Stimulated activated CD4-positive, alpha-beta T cell treated with anti-CD3 and anti-CD28 coated beads, Interleukin-15, amount 100 ng/mL, for 1 hour (primary cell): ENCODE data around the gene BCL2.

Experiments used
- DNase-seq, 2 donors: peaks; one replicate each; pipeline ENCODE4 v3.0.0-alpha.2; 2020; ENCODE audit warnings: low read depth in 1 of 2, low spot score in 1 of 2

The BCL2 gene

DNA sequence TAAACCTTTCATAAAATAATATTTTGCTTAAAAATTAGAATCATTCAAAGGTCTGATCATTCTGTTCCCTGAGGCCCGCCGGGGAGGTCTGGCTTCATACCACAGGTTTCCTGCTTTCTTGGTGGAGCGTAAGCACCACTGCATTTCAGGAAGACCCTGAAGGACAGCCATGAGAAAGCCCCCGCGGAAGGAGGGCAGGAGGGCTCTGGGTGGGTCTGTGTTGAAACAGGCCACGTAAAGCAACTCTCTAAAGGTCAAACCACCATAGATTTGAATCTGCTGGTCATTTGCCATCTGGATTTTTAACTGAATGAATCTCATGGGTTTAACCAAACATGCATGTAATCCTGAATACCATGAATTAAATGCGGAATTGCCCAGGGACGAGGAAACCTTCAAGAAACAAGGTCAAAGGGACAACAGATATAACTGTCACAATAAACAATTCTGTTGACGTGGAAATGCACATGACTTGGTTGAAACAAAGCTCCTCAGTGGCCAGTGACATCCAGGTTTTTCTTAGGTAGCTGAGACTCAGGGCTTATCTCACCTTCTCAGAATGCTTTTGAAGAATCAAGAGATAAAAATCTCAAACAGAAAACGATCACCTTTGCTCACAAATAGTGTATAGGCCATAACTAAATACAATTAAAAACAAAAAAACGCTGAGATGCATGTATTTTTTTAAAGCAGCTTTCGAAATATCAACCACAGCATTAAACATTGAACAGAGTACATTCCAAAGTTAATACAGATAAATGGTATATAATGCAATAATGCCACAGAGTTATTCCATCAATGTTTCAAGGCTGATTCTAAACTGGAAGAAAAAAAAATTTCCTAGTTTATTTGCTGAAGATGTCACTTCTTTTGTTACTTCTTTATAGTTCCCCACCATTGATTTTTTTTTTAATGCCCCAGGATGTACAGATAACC, 193.2 kb downstream of the BCL2 start:
- DNase-seq = no peak

DNA sequence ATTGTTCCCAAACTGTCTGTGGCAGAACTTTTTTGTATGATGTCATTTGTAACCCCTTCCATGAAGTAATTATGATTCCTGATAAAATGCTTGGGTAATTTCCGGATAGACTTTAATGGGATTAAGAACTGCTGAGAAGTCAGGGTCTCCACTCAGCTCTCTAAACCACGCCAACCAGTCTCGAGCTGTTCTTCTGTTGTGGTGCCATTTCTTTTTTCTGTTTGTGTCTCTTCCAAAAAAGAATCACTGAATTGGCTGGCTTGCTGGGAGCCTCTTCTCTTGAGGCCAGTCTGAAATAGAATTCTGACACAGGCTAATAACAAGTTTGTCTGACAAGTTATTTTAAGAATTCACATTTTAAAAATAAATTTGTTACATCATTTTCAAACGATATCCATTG, 198.9 kb downstream of the BCL2 start:
- no peak for DNase-seq

- no peak for DNase-seq
Observed at GRCh38 chr18:63119647-63120046, 199.9 kb downstream of the BCL2 start.

- DNase-seq = no peak
Observed at GRCh38 chr18:63113899-63114565, 205.5 kb downstream of the BCL2 start.

GRCh38 chr18:63112706-63113105, 206.9 kb downstream of the BCL2 start:
- no peak for DNase-seq

- no peak for DNase-seq
Observed at GRCh38 chr18:63111671-63112402, 207.7 kb downstream of the BCL2 start.

- DNase-seq = no peak
Observed at GRCh38 chr18:63109802-63110201, 209.8 kb downstream of the BCL2 start.

GRCh38 chr18:63109022-63109421, 210.5 kb downstream of the BCL2 start:
- DNase-seq = no peak

DNA sequence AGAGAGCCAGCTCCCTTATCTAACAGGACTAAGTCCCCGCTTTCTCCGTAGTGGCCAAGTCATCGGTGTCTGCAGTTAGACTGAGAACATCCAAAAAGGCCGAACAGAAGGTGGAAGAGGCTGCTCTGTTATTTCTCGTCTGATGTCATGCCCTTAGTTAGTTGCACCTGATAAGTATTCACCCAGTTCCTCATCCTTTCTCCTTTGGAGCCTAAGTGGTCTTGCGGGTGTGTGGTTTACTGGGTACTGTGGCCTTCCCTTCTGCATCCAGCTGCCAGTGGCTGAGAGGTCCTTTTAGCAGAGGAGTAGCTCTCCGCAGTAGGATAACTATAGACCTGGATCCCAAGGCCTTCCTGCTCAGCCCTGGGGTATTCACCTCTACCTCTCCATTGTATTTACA, 211.6 kb downstream of the BCL2 start:
- DNase-seq = no peak

DNA sequence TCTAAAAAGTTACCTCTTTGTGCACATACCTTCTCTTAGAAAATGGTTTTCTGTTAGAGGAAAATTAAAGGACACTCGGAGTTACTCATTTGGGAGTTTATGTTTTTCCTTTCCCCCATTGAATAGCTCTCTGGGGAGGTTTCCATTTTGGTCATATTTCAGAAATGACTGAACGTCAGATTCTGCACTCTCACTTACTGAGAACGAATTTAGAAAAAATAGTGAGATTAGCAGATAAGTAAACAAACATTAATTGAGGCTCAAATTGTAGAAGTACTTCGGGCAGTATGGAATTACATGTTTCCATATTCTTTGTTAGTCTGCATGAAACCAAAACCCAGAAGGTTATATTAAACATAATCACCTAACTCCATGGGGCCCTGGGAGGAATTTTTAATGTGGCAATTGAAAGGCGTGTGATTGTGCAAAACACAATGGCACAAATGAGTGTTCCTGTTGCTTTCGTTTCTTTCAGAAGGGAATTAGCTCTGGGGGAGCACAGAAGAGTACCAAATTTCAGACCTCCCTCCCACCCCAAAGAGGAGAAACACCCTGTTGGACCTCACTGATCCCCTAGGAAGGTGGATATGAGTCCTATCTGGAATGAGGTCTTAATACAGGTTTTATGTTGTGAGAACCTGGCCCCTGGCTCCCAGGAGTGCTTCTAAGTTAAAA, 212.3 kb downstream of the BCL2 start:
- DNase-seq = no peak

GRCh38 chr18:63106727-63107126, 212.8 kb downstream of the BCL2 start:
- DNase-seq = no peak

- no peak for DNase-seq
Observed at GRCh38 chr18:63105636-63106316, 213.8 kb downstream of the BCL2 start.

DNA sequence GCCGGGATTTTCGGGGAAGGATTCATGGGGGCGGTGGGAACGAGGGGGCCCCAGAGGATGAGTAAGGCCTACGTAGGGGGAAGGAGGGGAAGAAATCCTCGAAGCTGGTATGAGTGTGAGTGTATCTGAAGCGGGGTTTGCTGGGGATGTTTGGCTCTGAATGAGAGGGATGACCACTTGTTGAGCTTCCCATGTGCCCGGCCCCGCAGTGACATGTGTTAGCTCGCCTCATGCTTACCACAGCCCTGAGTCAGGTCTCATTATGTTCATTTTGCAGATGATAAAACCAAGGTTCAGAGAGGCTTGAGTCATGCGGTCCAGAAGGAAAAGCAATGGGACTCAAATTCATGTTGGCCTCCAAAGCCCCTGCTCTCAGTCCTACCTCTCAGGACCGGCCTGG, 214.7 kb downstream of the BCL2 start:
- no peak for DNase-seq

DNA sequence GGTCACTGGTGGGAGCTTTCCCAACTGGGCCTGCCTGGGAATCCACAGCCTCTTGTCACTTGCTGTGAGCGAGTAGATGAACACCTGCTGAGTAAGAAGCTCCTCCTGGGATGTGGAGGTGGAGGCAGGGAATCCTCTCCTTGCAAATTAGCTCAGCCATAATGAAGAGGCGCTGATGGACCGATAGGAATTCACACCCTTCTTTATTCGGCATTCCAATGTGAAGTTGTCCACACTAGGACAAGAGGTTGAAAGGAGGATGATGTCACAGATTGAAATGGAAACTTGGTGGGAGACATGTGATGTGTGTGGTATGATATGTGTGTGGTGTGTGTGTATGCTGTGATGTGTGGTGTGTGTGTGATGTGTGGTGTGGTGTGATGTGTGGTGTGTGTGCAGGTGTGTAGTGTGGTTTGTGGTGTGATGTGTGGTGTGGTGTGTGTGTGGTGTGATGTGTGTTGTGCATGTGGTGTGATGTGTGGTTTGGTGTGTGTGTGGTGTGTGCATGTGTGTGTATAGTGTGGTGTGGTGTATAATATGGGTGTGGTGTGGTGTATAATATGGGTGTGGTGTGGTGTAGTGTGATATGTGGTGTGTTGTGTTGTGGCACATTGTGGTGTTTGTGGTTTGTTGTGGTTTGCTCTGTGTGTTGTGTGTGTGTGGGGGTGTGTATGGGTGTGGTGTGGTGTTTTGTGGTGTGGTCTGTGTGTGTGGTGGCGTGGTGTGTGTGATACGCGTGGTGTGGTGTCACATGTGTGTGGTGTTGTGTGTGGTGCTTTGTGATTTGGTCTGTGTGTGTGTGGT, 216.4 kb downstream of the BCL2 start:
- DNase-seq = no peak

GRCh38 chr18:63100630-63101055, 218.9 kb downstream of the BCL2 start:
- DNase-seq = no peak

- DNase-seq = no peak
Observed at GRCh38 chr18:63099848-63100629, 219.5 kb downstream of the BCL2 start.

DNA sequence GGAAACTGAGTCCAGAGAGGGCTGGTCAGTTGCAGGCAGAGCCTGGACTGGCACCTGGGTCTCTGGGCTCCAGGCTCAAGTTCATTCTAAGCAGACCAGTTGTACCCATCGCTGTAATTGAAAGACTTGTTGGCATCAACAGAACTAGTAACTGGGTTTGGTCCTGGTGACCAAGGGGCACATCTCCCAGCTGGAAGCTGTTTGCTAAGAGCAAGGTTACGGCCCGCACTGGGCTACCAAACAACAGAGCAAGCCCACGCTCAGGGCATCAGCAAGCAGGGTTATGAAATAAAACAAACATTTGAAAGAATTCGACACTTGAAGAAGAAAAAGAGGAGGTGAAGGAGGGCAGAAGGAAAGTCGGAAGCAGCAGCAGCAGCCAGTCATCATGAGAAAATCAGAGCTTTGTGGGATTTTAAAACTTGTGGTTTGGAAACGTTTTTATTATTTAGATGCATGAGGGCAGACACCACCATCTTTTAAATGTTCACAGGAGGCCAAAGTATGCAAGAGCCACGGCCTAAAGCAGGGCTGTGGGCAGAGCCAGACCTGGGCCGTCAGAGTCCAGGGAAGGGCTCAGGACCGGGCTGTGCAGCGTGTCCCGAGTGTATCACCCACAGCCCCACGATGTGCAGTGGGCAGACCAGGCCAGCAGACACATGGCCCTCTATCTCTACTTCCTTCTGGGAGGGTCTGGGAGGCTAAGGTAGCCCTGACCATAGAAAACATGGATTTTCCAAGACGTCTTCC, 220.3 kb downstream of the BCL2 start:
- no peak for DNase-seq
